Left ventricle myocardium inferior (tissue), 1 donor: Measurements from ENCODE around the gene KIAA1958. TPM values are rescaled to one million over a fixed set of nuclear protein-coding genes. Genes with fewer than 3 reads are reported as not detected.

Source experiments
- DNase-seq: peaks from one replicate; pipeline ENCODE4 v3.0.0-alpha.2; 2020
- H3K27ac ChIP-seq: fragments of 200-600 bp; replicated peaks from 2 replicates; pipeline ENCODE4 v1.8.0; 2021
- H3K27me3 ChIP-seq: fragments of 200-600 bp; 2 replicates; pipeline ENCODE4 v1.8.0; 2021; ENCODE audit warnings: low read depth
- H3K36me3 ChIP-seq: fragments of 200-600 bp; 2 replicates; pipeline ENCODE4 v1.8.0; 2021
- H3K4me1 ChIP-seq: fragments of 200-600 bp; 2 replicates; pipeline ENCODE4 v1.8.0; 2021
- H3K4me3 ChIP-seq: fragments of 200-600 bp; 2 replicates; pipeline ENCODE4 v1.8.0; 2021; ENCODE audit warnings: mild to moderate bottlenecking, moderate library complexity
- H3K9me3 ChIP-seq: fragments of 200-600 bp; replicated peaks from 2 replicates; pipeline ENCODE4 v1.8.0; 2021
- CTCF ChIP-seq: fragments of 200-600 bp; IDR thresholded peaks from 2 replicates; pipeline ENCODE4 v1.8.0; 2021; ENCODE audit warnings: antibody characterized with exemption, mild to moderate bottlenecking, borderline replicate concordance
- intact Hi-C: fragments of 100-400 bp; cut with micrococcal nuclease; formaldehyde crosslinking; loops from one replicate; pipeline ENCODE4 v1.11.0; 2022
- total RNA-seq: library from RNA; stranded (reverse); fragmentation: NEBNext Ultra II Directional; extraction: Animal tissue kit (Norgen Biotek cat#: 25700); gene quantifications from one replicate; pipeline ENCODE4 v1.2.1, GENCODE V29; 2021
- donor health status: DM: no; HTN: yes; CAD: no; lungs with severe emphysema.

KIAA1958 gene
- total RNA-seq, 1 donor from 2014 or later = 5.6 TPM

- H3K9me3 ChIP-seq = no peaks in the 10 kb centered on the region
- DNase-seq = no peak
- TF ChIP-seq CTCF = no peak
- intact Hi-C loops = no loop called here
- no peaks in the 10 kb centered on the region for H3K27me3 ChIP-seq
- H3K36me3 ChIP-seq = no peaks in the 10 kb centered on the region
- no peak overlapping the region for H3K27ac ChIP-seq
- no peaks in the 10 kb centered on the region for H3K4me1 ChIP-seq
- H3K4me3 ChIP-seq = no peak overlapping the region
These were observed 33.4 kb downstream of the KIAA1958 start for GRCh38 chr9:112520069-112520468.

DNA sequence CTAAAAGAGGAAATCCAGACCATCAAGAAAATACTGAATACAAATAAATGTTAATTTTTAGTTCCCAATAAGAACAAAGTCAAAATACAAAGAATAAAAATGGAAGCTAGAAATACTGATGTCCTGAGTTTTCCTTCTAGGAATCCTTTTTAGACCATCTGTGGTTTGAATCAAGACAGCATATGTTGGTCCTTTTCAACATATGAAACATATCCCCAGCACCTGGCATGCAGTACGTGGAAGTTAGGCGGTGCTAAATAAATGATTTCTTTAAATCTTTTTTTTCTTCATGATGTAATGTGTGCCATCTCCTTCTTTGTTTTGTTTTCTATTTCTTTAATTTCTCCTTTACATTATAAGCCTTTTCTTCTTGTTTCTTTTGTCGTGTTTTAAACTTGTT is 34.0 kb downstream of the KIAA1958 start:
- no peaks in the 10 kb centered on the region for H3K27me3 ChIP-seq
- intact Hi-C loops = no loop called here
- H3K4me3 ChIP-seq = no peak overlapping the region
- no peaks in the 10 kb centered on the region for H3K36me3 ChIP-seq
- no peaks in the 10 kb centered on the region for H3K9me3 ChIP-seq
- no peak for DNase-seq
- no peak for TF ChIP-seq CTCF
- H3K27ac ChIP-seq = no peak overlapping the region
- H3K4me1 ChIP-seq = no peaks in the 10 kb centered on the region

GRCh38 chr9:112526973-112527372 is 40.3 kb downstream of the KIAA1958 start:
- DNase-seq = no peak
- no peak overlapping the region for H3K4me3 ChIP-seq
- intact Hi-C loops = no loop called here
- H3K27me3 ChIP-seq = no peaks in the 10 kb centered on the region
- H3K4me1 ChIP-seq = peaks cover 12% of the 10 kb centered on the region
- TF ChIP-seq CTCF = no peak
- no peak overlapping the region for H3K27ac ChIP-seq
- H3K9me3 ChIP-seq = no peaks in the 10 kb centered on the region
- H3K36me3 ChIP-seq = no peaks in the 10 kb centered on the region

DNA sequence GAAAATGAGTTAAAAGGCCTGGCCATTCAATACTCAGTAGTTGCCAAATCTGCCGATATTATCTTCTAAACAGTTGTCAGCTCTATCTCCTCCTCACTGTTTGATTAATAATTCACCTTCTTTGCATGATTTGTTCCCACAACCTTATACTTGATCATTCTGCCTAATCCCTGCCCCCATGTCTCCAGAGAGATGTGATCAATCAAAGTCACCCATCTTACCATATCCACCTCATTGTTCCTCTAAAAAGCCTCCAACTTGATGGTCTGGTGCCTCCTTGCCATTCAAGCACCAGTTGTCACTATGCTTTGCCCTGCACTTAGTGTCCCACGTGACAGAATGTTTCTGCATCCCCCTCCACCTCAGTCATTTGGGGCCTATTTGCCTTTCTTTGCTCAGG is 41.3 kb downstream of the KIAA1958 start:
- Histone ChIP-seq H3K27me3 (no peaks in the 10 kb centered on the region), H3K9me3 (no peaks in the 10 kb centered on the region), H3K4me1 (peaks cover 19% of the 10 kb centered on the region), H3K36me3 (no peaks in the 10 kb centered on the region), H3K4me3 (no peak overlapping the region), H3K27ac (no peak overlapping the region)
- DNase-seq = no peak
- intact Hi-C loops = no loop called here
- no peak for TF ChIP-seq CTCF

DNA sequence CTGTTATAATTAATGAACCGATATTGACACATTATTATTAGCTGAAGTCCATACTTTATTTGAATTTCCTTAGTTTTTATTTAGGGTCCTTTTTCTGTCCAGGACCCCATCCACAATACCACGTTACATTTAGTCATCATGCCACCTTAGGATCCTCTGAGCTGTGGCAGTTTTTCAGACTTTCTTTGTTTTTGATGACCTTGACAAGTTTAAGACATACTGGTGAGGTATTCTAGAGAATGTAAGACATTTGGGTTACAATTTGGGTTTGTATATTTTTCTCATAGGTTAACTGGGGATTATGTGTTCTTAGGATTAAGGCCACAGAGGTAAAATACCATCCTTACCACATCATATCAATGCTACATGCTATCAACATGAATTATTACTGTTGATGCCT is 42.7 kb downstream of the KIAA1958 start:
- no peak for TF ChIP-seq CTCF
- no peaks in the 10 kb centered on the region for H3K36me3 ChIP-seq
- H3K4me1 ChIP-seq = peaks cover 19% of the 10 kb centered on the region
- DNase-seq = no peak
- no peak overlapping the region for H3K27ac ChIP-seq
- no peaks in the 10 kb centered on the region for H3K9me3 ChIP-seq
- intact Hi-C loops = no loop called here
- H3K4me3 ChIP-seq = no peak overlapping the region
- no peaks in the 10 kb centered on the region for H3K27me3 ChIP-seq

GRCh38 chr9:112530751-112531205 is 44.2 kb downstream of the KIAA1958 start:
- no peaks in the 10 kb centered on the region for H3K27me3 ChIP-seq
- no peak for DNase-seq
- no peak overlapping the region for H3K4me3 ChIP-seq
- H3K4me1 ChIP-seq = peaks cover 24% of the 10 kb centered on the region
- H3K27ac ChIP-seq = no peak overlapping the region
- H3K9me3 ChIP-seq = no peaks in the 10 kb centered on the region
- intact Hi-C loops = no loop called here
- TF ChIP-seq CTCF = no peak
- no peaks in the 10 kb centered on the region for H3K36me3 ChIP-seq
